A549 (cell line): ENCODE results near the gene MCIDAS.

Source experiments
- BCL3 ChIP-seq: fragments of >200 bp; sonication (Bioruptor Twin); formaldehyde crosslinking; IDR thresholded peaks from 3 replicates; pipeline ENCODE4 v1.6.1; 2016
- CTCF ChIP-seq: fragments of >200 bp; sonication (Bioruptor Twin); formaldehyde crosslinking; IDR thresholded peaks from 3 replicates; pipeline ENCODE4 v1.5.1; 2016
- EP300 ChIP-seq, 2 experiments: fragments of >200 bp; sonication (Bioruptor Twin); formaldehyde crosslinking; IDR thresholded peaks; 2 replicates in 1 of 2; 3 replicates in 1 of 2; pipeline ENCODE4 v1.6.1; 2016 to 2017
- HDAC2 ChIP-seq: fragments of 200-600 bp; sonication (generic); IDR thresholded peaks from 2 replicates; pipeline ENCODE4 v1.6.1; 2016
- MAFK ChIP-seq: fragments of 450-650 bp; IDR thresholded peaks from 2 replicates; pipeline ENCODE4 v1.6.1; 2014; ENCODE audit not compliant: partially characterized antibody
- POLR2A ChIP-seq: IDR thresholded peaks from 2 replicates; pipeline ENCODE4 v1.6.1; 2012; ENCODE audit warnings: mild to moderate bottlenecking, low read length
- RCOR1 ChIP-seq: fragments of 150-350 bp; IDR thresholded peaks from 2 replicates; pipeline ENCODE4 v1.6.1; 2014; ENCODE audit warnings: antibody characterized with exemption, low read length, low read depth
- RFX5 ChIP-seq: fragments of 450-650 bp; IDR thresholded peaks from 2 replicates; pipeline ENCODE4 v1.7.1; 2014; ENCODE audit warnings: antibody characterized with exemption, mild to moderate bottlenecking, moderate library complexity
- SMC3 ChIP-seq: fragments of >200 bp; sonication (Bioruptor Twin); formaldehyde crosslinking; IDR thresholded peaks from 3 replicates; pipeline ENCODE4 v1.6.1; 2018; ENCODE audit warnings: inconsistent platforms
- SREBF2 ChIP-seq: fragments of 450-650 bp; IDR thresholded peaks from 2 replicates; pipeline ENCODE4 v1.6.1; 2014; ENCODE audit warnings: mild to moderate bottlenecking, moderate library complexity
- USF2 ChIP-seq: fragments of 450-650 bp; IDR thresholded peaks from 2 replicates; pipeline ENCODE4 v1.6.1; 2014; ENCODE audit warnings: antibody characterized with exemption
- ZFP36 ChIP-seq: fragments of 450-650 bp; IDR thresholded peaks from 2 replicates; pipeline ENCODE4 v1.6.1; 2014; ENCODE audit warnings: borderline replicate concordance; ENCODE audit not compliant: partially characterized antibody
- TF ChIP-seq, protein P1 (sequence below): fragments of 200-600 bp; sonication (generic); IDR thresholded peaks from 2 replicates; pipeline ENCODE4 v1.6.1; 2016; ENCODE audit warnings: antibody characterized with exemption, mild to moderate bottlenecking, moderate library complexity

DNA sequence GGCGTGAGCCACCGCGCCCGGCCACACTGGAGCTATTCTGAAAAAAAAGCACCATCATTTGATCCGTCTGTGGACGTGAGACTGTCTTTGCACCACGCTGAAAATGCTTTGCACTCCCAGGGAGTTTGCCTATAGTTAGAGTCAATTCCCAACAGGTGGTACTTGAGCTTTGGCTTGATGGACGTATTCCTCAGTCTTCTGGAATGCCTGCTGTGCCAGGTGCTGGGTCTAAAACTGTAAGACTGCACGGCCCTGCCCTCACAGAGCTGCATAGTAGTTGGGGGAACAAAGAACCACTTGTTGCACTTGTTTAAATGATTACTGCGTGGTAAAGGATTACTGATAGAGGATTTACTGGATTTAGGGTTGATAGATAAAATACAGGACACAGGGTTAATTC is 9.7 kb upstream of the MCIDAS start:
- TF ChIP-seq RCOR1 = no peak
- no peak for TF ChIP-seq POLR2A
- TF ChIP-seq CTCF = no peak
- TF ChIP-seq, protein P1, sequence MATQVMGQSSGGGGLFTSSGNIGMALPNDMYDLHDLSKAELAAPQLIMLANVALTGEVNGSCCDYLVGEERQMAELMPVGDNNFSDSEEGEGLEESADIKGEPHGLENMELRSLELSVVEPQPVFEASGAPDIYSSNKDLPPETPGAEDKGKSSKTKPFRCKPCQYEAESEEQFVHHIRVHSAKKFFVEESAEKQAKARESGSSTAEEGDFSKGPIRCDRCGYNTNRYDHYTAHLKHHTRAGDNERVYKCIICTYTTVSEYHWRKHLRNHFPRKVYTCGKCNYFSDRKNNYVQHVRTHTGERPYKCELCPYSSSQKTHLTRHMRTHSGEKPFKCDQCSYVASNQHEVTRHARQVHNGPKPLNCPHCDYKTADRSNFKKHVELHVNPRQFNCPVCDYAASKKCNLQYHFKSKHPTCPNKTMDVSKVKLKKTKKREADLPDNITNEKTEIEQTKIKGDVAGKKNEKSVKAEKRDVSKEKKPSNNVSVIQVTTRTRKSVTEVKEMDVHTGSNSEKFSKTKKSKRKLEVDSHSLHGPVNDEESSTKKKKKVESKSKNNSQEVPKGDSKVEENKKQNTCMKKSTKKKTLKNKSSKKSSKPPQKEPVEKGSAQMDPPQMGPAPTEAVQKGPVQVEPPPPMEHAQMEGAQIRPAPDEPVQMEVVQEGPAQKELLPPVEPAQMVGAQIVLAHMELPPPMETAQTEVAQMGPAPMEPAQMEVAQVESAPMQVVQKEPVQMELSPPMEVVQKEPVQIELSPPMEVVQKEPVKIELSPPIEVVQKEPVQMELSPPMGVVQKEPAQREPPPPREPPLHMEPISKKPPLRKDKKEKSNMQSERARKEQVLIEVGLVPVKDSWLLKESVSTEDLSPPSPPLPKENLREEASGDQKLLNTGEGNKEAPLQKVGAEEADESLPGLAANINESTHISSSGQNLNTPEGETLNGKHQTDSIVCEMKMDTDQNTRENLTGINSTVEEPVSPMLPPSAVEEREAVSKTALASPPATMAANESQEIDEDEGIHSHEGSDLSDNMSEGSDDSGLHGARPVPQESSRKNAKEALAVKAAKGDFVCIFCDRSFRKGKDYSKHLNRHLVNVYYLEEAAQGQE = no peak
- TF ChIP-seq MAFK = no peak
- TF ChIP-seq USF2 = no peak
- no peak for TF ChIP-seq ZFP36
- TF ChIP-seq SMC3 = no peak
- no peak for TF ChIP-seq SREBF2
- no peak for TF ChIP-seq BCL3
- TF ChIP-seq HDAC2 = no peak
- no peak for TF ChIP-seq RFX5
- no peak for TF ChIP-seq EP300 (IDR thresholded peaks at IDR 0.05)
